ENCODE data around the gene CLDN4.
"Not testable (repeated sequence)": the region's sequence is repeated elsewhere in the genome, so short reads cannot be mapped to it uniquely, and the experiment has no call there.

CLDN4 gene

GRCh38 chr7:73844848-73845460 is 14.2 kb downstream of the CLDN4 start:
- H3K79me2 ChIP-seq (ENCODE audit: insufficient read depth, low read length), result no peaks in the 10 kb centered on the region
- H3K27me3 ChIP-seq (ENCODE audit: insufficient read depth, low read length, poor library complexity, severe bottlenecking), result no peaks in the 10 kb centered on the region
- H2AFZ ChIP-seq (ENCODE audit: low read length), result no peak overlapping the region
- no peak overlapping the region for H3K4me3 ChIP-seq (ENCODE audit: low read length, poor library complexity, severe bottlenecking)
- H3K9ac ChIP-seq (ENCODE audit: low read depth, low read length, poor library complexity, severe bottlenecking), result no peak overlapping the region
- no peak for TF ChIP-seq CTCF (conservative IDR thresholded peaks at IDR 0.05; ENCODE audit: low read length)
- no peak for TF ChIP-seq EZH2phosphoT487 (IDR thresholded peaks at IDR 0.05; ENCODE audit: borderline replicate concordance)
- peaks cover 6% of the 10 kb centered on the region for H3K4me1 ChIP-seq (ENCODE audit: insufficient read depth, low read length, poor library complexity, severe bottlenecking)
- H3K4me2 ChIP-seq (ENCODE audit: low read depth, low read length, poor library complexity, severe bottlenecking), result no peak overlapping the region
- H3F3A ChIP-seq (ENCODE audit: low read depth), result no peaks in the 10 kb centered on the region
- no peaks in the 10 kb centered on the region for H3K9me2 ChIP-seq (replicated peaks; ENCODE audit: low read depth, low read length)
- no peaks in the 10 kb centered on the region for H4K20me1 ChIP-seq (ENCODE audit: insufficient read depth, low read length, poor library complexity, severe bottlenecking)
- H3K36me3 ChIP-seq (ENCODE audit: insufficient read depth, low read length), result no peaks in the 10 kb centered on the region
- no peaks in the 10 kb centered on the region for H3K9me3 ChIP-seq (ENCODE audit: insufficient read depth, low read depth, low read length)

GRCh38 chr7:73845701-73846195 is 15.0 kb downstream of the CLDN4 start:
- not testable (repeated sequence) for H2AFZ ChIP-seq (ENCODE audit: low read length)

GRCh38 chr7:73847941-73848723 is 17.3 kb downstream of the CLDN4 start:
- Histone ChIP-seq H3K4me2 (ENCODE audit: low read depth, low read length, poor library complexity, severe bottlenecking) (no peak overlapping the region), H3F3A (ENCODE audit: low read depth) (no peaks in the 10 kb centered on the region), H3K4me3 (ENCODE audit: low read length, poor library complexity, severe bottlenecking) (no peak overlapping the region), H3K36me3 (ENCODE audit: insufficient read depth, low read length) (no peaks in the 10 kb centered on the region), H3K27me3 (ENCODE audit: insufficient read depth, low read length, poor library complexity, severe bottlenecking) (no peaks in the 10 kb centered on the region), H3K9me3 (ENCODE audit: insufficient read depth, low read depth, low read length) (no peaks in the 10 kb centered on the region), H3K79me2 (ENCODE audit: insufficient read depth, low read length) (no peaks in the 10 kb centered on the region), H3K9ac (ENCODE audit: low read depth, low read length, poor library complexity, severe bottlenecking) (no peak overlapping the region), H3K4me1 (ENCODE audit: insufficient read depth, low read length, poor library complexity, severe bottlenecking) (peaks cover 13% of the 10 kb centered on the region), H4K20me1 (ENCODE audit: insufficient read depth, low read length, poor library complexity, severe bottlenecking) (no peaks in the 10 kb centered on the region), H3K9me2 (replicated peaks; ENCODE audit: low read depth, low read length) (no peaks in the 10 kb centered on the region), H2AFZ (ENCODE audit: low read length) (no peak overlapping the region)
- no peak for TF ChIP-seq EZH2phosphoT487 (IDR thresholded peaks at IDR 0.05; ENCODE audit: borderline replicate concordance)
- TF ChIP-seq CTCF (conservative IDR thresholded peaks at IDR 0.05; ENCODE audit: low read length), result no peak

More at GRCh38 chr7:73845701-73846195, 15.0 kb downstream of the CLDN4 start:
- not testable (repeated sequence) for H3K27me3 ChIP-seq (ENCODE audit: insufficient read depth, low read length, poor library complexity, severe bottlenecking); H3K9me3 ChIP-seq (ENCODE audit: insufficient read depth, low read depth, low read length); H3K9me2 ChIP-seq (replicated peaks; ENCODE audit: low read depth, low read length); H3F3A ChIP-seq (ENCODE audit: low read depth); H3K4me1 ChIP-seq (ENCODE audit: insufficient read depth, low read length, poor library complexity, severe bottlenecking); H3K9ac ChIP-seq (ENCODE audit: low read depth, low read length, poor library complexity, severe bottlenecking); H3K4me2 ChIP-seq (ENCODE audit: low read depth, low read length, poor library complexity, severe bottlenecking); H3K4me3 ChIP-seq (ENCODE audit: low read length, poor library complexity, severe bottlenecking); H3K36me3 ChIP-seq (ENCODE audit: insufficient read depth, low read length); H4K20me1 ChIP-seq (ENCODE audit: insufficient read depth, low read length, poor library complexity, severe bottlenecking); H3K79me2 ChIP-seq (ENCODE audit: insufficient read depth, low read length)
